GM10266 (cell line): ENCODE data around the gene PFKL.

Experiments
- DNase-seq: peaks from one replicate; pipeline ENCODE4 v3.0.0; 2012; ENCODE audit errors: extremely low spot score
- TF ChIP-seq, protein P1 (sequence below): IDR thresholded peaks from 2 replicates; pipeline ENCODE4 v1.5.1; 2012; ENCODE audit warnings: mild to moderate bottlenecking, low read depth; ENCODE audit not compliant: control insufficient read depth, insufficient read depth; ENCODE audit errors: missing control alignments

Gene PFKL

DNA sequence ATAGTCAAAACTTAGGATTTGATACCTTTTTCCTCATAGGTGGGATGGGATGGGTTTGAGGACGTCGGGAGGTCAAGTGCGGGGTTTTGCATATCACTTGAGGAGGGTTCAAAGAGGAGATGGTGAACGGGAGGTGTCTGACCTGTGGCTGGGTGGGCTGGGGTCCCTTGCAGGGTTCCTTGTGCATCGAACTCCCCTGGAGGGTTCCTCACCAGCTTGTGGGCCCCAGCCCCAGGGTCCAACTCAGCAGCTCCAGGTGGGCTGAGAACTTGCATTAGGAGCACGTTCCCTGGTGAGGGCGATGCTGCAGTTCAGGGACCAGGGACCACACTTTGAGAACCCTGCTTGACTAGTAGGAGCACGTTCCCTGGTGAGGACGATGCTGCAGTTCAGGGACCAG is 76.8 kb downstream of the PFKL start:
- DNase-seq: no peak
- TF ChIP-seq, protein P1, sequence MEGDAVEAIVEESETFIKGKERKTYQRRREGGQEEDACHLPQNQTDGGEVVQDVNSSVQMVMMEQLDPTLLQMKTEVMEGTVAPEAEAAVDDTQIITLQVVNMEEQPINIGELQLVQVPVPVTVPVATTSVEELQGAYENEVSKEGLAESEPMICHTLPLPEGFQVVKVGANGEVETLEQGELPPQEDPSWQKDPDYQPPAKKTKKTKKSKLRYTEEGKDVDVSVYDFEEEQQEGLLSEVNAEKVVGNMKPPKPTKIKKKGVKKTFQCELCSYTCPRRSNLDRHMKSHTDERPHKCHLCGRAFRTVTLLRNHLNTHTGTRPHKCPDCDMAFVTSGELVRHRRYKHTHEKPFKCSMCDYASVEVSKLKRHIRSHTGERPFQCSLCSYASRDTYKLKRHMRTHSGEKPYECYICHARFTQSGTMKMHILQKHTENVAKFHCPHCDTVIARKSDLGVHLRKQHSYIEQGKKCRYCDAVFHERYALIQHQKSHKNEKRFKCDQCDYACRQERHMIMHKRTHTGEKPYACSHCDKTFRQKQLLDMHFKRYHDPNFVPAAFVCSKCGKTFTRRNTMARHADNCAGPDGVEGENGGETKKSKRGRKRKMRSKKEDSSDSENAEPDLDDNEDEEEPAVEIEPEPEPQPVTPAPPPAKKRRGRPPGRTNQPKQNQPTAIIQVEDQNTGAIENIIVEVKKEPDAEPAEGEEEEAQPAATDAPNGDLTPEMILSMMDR: no peak
